NB4 (cell line): ENCODE data around the gene KNSTRN.

Source experiments
- POLR2A ChIP-seq: IDR thresholded peaks from 2 replicates; pipeline ENCODE4 v1.6.1; 2011; ENCODE audit warnings: mild to moderate bottlenecking; ENCODE audit not compliant: insufficient read length; ENCODE audit errors: extremely low read depth
- TF ChIP-seq, protein P1 (sequence below): IDR thresholded peaks from one replicate; pipeline ENCODE4 v1.5.1; 2012; ENCODE audit warnings: low read depth, low read length

DNA sequence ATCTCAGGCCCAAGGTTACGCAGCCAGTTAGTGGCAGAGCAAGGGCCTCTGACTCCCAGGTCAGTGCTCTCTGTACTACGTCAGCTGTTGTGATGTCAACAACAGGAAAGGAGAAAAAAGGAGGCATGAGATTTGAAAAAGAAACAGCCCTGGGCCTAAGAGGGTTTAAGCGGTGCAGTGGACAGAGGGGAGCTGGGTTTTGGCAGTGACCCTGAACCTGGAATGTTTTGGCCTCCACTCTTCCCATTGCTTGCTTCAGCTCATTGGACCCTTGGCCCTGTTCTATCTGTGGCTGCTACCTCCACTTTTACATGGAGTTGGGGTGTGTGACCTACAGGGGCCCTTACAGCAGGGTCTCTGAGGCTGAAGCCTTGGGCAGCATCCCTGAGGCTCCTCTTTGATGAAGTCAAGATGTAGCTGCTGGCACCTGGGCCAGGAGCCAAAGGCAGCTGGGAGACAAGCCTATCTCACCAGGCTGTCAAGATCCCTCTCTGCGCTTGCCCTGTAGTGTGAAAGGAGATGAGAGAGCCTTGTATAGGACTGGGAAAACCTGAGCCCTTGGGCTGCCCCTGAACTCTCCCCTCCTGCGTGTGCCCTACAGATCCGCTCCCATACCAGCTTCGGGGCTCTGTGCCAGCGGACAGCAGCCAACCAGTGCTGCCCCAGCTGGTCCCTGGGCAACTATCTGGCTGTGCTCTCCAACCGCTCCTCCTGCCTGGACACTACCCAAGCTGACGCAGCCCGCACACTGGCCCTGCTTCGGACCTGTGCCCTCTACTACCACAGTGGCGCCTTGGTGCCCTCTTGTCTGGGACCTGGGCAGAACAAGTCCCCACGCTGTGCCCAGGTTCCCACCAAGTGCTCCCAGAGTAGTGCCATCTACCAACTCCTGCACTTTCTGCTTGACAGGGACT, 15.8 kb upstream of the KNSTRN start:
- TF ChIP-seq POLR2A, result no peak
- TF ChIP-seq, protein P1, sequence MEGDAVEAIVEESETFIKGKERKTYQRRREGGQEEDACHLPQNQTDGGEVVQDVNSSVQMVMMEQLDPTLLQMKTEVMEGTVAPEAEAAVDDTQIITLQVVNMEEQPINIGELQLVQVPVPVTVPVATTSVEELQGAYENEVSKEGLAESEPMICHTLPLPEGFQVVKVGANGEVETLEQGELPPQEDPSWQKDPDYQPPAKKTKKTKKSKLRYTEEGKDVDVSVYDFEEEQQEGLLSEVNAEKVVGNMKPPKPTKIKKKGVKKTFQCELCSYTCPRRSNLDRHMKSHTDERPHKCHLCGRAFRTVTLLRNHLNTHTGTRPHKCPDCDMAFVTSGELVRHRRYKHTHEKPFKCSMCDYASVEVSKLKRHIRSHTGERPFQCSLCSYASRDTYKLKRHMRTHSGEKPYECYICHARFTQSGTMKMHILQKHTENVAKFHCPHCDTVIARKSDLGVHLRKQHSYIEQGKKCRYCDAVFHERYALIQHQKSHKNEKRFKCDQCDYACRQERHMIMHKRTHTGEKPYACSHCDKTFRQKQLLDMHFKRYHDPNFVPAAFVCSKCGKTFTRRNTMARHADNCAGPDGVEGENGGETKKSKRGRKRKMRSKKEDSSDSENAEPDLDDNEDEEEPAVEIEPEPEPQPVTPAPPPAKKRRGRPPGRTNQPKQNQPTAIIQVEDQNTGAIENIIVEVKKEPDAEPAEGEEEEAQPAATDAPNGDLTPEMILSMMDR, result no peak
